NCI-H2081 (cell line): ENCODE results near the gene PSMG3.

Source experiments
- DNase-seq, 2 experiments: peaks; one replicate each; lab custom pipeline; 2025; lab: John Stamatoyannopoulos, UW

PSMG3 gene

GRCh38 chr7:1544896-1545416 lies 24.9 kb downstream of the PSMG3 start:
- DNase-seq: no peak

- no peak for DNase-seq
Measured at GRCh38 chr7:1544178-1544895, 25.5 kb downstream of the PSMG3 start.

- peak in 1 of 2 experiments; percentile 14 for DNase-seq
Measured at GRCh38 chr7:1543826-1544177, 26.0 kb downstream of the PSMG3 start.

GRCh38 chr7:1542841-1543747 lies 26.7 kb downstream of the PSMG3 start:
- DNase-seq: no peak

GRCh38 chr7:1542329-1542728 lies 27.5 kb downstream of the PSMG3 start:
- DNase-seq: no peak

- DNase-seq: no peak
Measured at GRCh38 chr7:1541431-1542162, 28.2 kb downstream of the PSMG3 start.

GRCh38 chr7:1540776-1541271 lies 29.0 kb downstream of the PSMG3 start:
- DNase-seq: no peak

- no peak for DNase-seq
Measured at GRCh38 chr7:1539882-1540775, 29.7 kb downstream of the PSMG3 start.

- DNase-seq: no peak
Measured at GRCh38 chr7:1539181-1539881, 30.5 kb downstream of the PSMG3 start.

GRCh38 chr7:1538544-1539180 lies 31.2 kb downstream of the PSMG3 start:
- DNase-seq: no peak

GRCh38 chr7:1537535-1538412 lies 32.1 kb downstream of the PSMG3 start:
- no peak for DNase-seq

GRCh38 chr7:1536743-1537534 lies 32.9 kb downstream of the PSMG3 start:
- DNase-seq: no peak

- no peak for DNase-seq
Measured at GRCh38 chr7:1536455-1536742, 33.4 kb downstream of the PSMG3 start.

GRCh38 chr7:1535701-1536454 lies 34.0 kb downstream of the PSMG3 start:
- DNase-seq: no peak

GRCh38 chr7:1535100-1535458 lies 34.8 kb downstream of the PSMG3 start:
- no peak for DNase-seq

GRCh38 chr7:1534330-1535099 lies 35.3 kb downstream of the PSMG3 start:
- DNase-seq: no peak
